OCI-LY7 (cell line): ENCODE measurements around the gene FBF1.

Experiments used
- EZH2phosphoT487 ChIP-seq: fragments of 200-600 bp; sonication (generic); IDR thresholded peaks from 2 replicates; pipeline ENCODE4 v1.6.1; 2018; ENCODE audit warnings: low read depth, borderline replicate concordance, mild to moderate bottlenecking, mixed run types, antibody characterized with exemption, low read length, moderate library complexity, mixed read lengths
- TF ChIP-seq, protein P1 (sequence below): fragments of 200-600 bp; sonication (generic); conservative IDR thresholded peaks from 2 replicates; pipeline ENCODE4 v1.5.1; 2014; ENCODE audit warnings: mild to moderate bottlenecking, antibody characterized with exemption, low read length, moderate library complexity, mixed read lengths

GRCh38 chr17:75877752-75878173, 63.1 kb downstream of the FBF1 start:
- TF ChIP-seq, protein P1, sequence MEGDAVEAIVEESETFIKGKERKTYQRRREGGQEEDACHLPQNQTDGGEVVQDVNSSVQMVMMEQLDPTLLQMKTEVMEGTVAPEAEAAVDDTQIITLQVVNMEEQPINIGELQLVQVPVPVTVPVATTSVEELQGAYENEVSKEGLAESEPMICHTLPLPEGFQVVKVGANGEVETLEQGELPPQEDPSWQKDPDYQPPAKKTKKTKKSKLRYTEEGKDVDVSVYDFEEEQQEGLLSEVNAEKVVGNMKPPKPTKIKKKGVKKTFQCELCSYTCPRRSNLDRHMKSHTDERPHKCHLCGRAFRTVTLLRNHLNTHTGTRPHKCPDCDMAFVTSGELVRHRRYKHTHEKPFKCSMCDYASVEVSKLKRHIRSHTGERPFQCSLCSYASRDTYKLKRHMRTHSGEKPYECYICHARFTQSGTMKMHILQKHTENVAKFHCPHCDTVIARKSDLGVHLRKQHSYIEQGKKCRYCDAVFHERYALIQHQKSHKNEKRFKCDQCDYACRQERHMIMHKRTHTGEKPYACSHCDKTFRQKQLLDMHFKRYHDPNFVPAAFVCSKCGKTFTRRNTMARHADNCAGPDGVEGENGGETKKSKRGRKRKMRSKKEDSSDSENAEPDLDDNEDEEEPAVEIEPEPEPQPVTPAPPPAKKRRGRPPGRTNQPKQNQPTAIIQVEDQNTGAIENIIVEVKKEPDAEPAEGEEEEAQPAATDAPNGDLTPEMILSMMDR, result peak; percentile 73
- no peak for TF ChIP-seq EZH2phosphoT487
